ENCODE data around the gene ZMYM2.

GRCh38 chr13:20119960-20120359 lies 161.4 kb downstream of the ZMYM2 start:
- no peak for TF ChIP-seq CTCF (conservative IDR thresholded peaks at IDR 0.05; ENCODE audit: low read depth, low read length)
- TF ChIP-seq EZH2 (IDR thresholded peaks at IDR 0.05; ENCODE audit: borderline replicate concordance, low read depth, low read length, poor library complexity, severe bottlenecking), result no peak

All from A673 (cell line).